Ectodermal cell (in vitro differentiated cells): Measurements from ENCODE around the gene NDUFV1.

ENCODE experiments used
- H3K27ac ChIP-seq: 2 replicates; pipeline ENCODE4 v1.7.0; 2013; ENCODE audit warnings: mild to moderate bottlenecking, low read depth, low read length; ENCODE audit not compliant: insufficient read depth, poor library complexity, severe bottlenecking
- H3K27me3 ChIP-seq: 2 replicates; pipeline ENCODE4 v1.7.0; 2013; ENCODE audit warnings: mild to moderate bottlenecking, low read length; ENCODE audit not compliant: insufficient read depth, control insufficient read depth, poor library complexity, severe bottlenecking
- H3K36me3 ChIP-seq: one replicate; pipeline ENCODE4 v1.7.0; 2013; ENCODE audit warnings: low read length; ENCODE audit not compliant: control insufficient read depth, insufficient read depth
- H3K4me1 ChIP-seq: one replicate; pipeline ENCODE4 v1.7.0; 2013; ENCODE audit warnings: low read length; ENCODE audit not compliant: control insufficient read depth, insufficient read depth
- H3K4me3 ChIP-seq: 2 replicates; pipeline ENCODE4 v1.7.0; 2013; ENCODE audit warnings: low read depth, low read length, control low read depth; ENCODE audit not compliant: insufficient read depth
- H3K9me3 ChIP-seq: 2 replicates; pipeline ENCODE4 v1.7.0; 2013; ENCODE audit warnings: mild to moderate bottlenecking, low read length, moderate library complexity; ENCODE audit not compliant: control insufficient read depth
- WGBS, 2 experiments: methylation state at CpG; one replicate each; pipeline ENCODE4 v1.1.7; 2013; ENCODE audit warnings: missing lambda C conversion rate in 2 of 2; 5-methylcytosine and 5-hydroxymethylcytosine counted together

Gene NDUFV1

DNA sequence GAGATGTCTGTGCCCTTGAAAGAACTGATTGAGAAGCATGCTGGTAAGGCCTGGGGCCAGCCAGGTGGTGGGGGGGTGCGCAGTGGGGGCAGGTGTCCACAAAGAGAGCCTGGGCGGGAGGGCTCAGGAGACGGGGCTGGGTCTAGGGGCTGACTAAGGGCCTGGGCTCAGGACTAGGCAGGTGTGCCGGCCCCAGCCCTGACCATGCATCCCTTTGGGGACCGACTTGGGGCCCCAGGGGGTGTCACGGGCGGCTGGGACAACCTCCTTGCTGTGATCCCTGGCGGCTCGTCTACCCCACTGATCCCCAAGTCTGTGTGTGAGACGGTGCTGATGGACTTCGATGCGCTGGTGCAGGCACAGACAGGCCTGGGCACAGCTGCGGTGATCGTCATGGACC is 4.4 kb downstream of the NDUFV1 start:
- Histone ChIP-seq H3K27me3 (peaks cover 2% of the 10 kb centered on the region), H3K27ac (no peak overlapping the region), H3K4me1 (peaks cover 10% of the 10 kb centered on the region), H3K9me3 (no peaks in the 10 kb centered on the region), H3K4me3 (no peak overlapping the region), H3K36me3 (peaks cover 16% of the 10 kb centered on the region)
- 93 to 96% methylated on average over 14 of the region's 14 CpGs for WGBS, 2 experiments

DNA sequence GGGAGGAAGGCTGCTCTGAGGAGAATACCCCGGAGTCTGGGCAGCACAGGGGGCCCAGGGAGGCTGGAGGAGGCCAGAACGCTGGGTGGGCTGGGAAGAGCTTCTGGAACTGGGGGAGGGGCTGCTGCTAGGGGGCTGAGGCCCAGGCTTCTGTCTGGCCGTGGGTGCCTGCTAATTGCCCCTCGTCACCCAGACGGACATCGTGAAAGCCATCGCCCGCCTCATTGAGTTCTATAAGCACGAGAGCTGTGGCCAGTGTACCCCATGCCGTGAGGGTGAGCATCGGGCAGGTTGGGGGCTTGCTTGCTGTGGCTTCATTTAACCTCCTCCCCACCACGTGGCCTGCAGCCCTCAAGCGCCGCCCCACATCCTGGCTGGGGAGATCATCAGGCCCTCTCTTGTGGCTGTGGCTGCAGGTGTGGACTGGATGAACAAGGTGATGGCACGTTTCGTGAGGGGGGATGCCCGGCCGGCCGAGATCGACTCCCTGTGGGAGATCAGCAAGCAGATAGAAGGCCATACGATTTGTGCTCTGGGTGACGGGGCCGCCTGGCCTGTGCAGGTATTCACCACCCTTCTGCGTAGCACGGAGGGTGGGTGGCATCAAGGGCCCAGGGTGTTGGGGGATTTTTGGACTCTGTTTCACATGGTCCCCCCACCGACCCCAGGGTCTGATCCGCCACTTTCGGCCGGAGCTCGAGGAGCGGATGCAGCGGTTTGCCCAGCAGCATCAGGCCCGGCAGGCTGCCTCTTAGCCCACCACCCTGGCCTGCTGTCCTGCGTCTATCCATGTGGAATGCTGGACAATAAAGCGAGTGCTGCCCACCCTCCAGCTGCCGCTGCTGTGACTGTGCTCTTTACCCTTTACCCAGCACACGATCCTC is 5.2 kb downstream of the NDUFV1 start:
- Histone ChIP-seq H3K36me3 (peaks cover 16% of the 10 kb centered on the region), H3K4me1 (peaks cover 14% of the 10 kb centered on the region), H3K27ac (no peak overlapping the region), H3K4me3 (no peak overlapping the region), H3K9me3 (no peaks in the 10 kb centered on the region), H3K27me3 (no peaks in the 10 kb centered on the region)
- WGBS, 2 experiments = 95% methylated on average over 37 of the region's 37 CpGs

DNA sequence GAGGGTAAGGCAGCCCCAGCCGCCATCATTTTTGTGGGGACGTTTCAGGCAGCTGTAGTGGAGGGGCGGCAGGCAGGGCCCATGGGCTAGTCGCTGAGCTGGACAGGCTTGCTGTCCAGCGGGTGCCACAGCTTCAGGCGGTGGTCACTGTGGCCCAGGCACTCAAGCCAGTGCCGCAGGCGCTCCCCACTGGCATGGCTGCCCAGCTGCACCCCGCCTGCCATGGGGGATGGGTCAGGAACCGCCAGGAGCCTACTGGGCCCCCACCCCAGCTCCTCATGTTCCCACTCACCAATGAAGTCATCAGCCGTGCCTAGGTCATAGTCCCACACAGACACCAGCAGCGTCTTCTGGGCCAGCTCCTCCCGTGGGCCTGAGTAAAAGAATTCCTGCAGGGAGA is 6.0 kb downstream of the NDUFV1 start:
- Histone ChIP-seq H3K4me1 (peaks cover 17% of the 10 kb centered on the region), H3K4me3 (no peak overlapping the region), H3K27ac (no peak overlapping the region), H3K9me3 (no peaks in the 10 kb centered on the region), H3K36me3 (peaks cover 16% of the 10 kb centered on the region), H3K27me3 (no peaks in the 10 kb centered on the region)
- WGBS, 2 experiments = 94 to 95% methylated on average over 13 of the region's 13 CpGs

DNA sequence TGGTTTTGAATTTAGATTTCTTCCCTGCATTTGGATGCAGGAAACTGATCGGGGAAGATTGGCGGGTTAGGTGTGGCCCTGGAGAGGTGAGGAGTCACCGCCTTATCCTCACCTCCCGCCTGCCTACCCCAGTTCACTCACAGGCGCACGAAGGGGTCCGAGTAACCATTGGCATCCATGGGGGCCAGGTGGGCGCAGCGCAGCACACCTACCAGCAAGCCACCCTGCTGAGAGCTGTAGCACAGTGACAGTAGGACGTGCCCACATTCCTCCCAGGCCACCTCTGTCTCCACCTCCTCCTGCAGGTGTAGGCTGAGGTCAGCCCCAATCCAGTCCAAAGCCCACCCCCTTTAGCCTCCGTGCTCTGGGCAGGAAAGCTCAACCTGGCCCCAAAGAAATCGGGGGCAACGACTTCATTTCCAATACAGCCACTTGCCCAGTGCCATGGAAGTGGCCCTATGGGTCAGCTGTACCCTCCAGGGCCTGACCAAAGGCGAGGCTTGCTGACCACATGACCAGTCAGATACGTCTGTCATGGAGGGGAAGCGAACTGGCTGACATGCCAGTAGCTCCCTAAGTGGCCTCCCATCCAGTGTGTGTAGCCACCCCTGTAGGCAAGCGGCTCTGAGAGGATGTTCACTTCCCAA is 6.7 kb downstream of the NDUFV1 start:
- no peak overlapping the region for H3K27ac ChIP-seq
- peaks cover 16% of the 10 kb centered on the region for H3K36me3 ChIP-seq
- no peaks in the 10 kb centered on the region for H3K27me3 ChIP-seq
- H3K4me1 ChIP-seq = peaks cover 17% of the 10 kb centered on the region
- H3K4me3 ChIP-seq = no peak overlapping the region
- H3K9me3 ChIP-seq = no peaks in the 10 kb centered on the region
- 90 to 91% methylated on average over 17 of the region's 17 CpGs for WGBS, 2 experiments

DNA sequence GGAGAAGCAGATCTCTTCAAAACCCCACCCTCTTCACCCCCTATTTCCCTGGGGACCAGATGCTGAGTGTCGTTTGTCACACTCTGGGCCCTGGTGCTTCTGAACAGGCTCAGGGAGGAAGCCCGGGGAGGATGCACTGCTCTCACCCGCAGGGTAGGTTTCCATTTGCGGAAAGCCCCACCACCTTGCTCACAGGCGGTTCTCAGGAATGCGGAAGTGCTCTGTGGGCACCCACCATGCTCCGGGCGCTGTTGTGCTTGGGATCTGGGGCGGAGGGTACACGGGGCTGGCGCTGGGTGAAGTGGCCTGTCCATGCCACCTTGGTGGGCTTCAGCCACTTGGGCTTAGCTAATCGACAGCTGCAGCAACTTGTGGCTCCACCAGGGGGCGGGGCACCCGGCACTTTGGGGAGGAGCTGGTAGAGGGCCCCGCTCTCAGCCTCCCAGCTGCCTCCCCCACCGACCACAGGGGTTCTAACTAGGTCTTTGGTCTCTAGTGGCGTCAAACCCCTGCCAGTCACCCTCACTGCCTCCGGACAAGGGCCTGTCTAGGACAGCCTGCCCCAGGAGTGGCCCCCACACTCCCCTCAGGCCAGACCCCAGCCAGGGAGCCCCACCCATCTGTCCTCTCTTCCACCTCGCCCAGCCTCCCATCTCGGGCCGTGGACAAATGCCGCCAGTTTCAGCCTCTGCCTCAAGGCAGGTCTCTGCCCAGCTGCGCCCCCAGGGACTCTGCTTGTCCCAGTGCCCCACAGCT is 7.4 kb downstream of the NDUFV1 start:
- Histone ChIP-seq H3K36me3 (peaks cover 12% of the 10 kb centered on the region), H3K4me1 (peaks cover 17% of the 10 kb centered on the region), H3K27ac (no peak overlapping the region), H3K27me3 (no peaks in the 10 kb centered on the region), H3K9me3 (no peaks in the 10 kb centered on the region), H3K4me3 (no peak overlapping the region)
- WGBS, 2 experiments = 47 to 50% methylated on average over 23 of the region's 23 CpGs

DNA sequence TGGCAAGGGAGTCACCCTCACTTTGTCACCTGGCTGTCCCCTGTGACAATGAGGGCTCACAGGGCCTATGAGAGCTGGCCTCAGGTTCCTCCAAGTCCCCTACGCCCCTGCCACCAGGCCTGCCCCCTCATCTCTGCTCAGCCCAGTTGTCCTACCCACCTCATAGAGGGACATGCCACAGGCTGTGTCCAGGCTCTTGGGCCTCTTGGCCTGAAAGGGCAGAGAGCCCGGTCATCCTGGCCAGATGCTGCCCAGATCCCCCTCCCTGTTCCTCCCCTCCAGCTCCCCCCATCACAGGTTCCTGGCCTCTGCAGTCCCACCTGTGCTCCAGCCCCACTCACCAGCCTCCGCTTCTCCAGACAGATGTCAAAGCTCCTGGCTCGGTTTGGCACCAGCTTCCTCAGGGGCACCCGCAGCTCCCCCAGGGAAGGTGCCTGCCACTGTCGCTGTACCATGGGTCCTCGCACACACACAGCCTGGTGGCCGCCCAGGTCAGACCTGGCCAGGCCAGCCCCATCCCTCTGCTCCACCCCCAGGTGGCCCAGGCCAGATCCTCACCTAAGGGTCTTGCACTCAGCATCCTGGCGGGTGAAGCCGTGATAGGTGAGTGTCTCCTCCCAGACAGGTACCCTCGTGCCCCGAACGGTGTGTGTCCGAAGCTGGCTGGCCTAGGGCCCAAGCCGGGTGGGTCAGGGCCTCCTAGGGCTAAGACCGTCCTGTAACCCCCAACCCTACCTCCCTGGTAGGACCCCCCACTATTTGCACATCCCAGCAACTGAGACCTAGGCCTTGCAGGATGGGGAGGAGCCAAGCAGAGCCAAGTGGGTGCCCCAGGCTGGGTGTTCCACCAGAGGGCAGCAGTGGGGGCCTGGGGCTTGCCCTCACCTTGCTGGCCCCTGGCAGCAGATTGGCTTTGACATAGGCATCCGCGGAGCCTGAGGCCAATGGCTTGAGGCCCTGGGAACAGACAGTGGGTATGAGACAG is 8.3 kb downstream of the NDUFV1 start:
- Histone ChIP-seq H3K27me3 (no peaks in the 10 kb centered on the region), H3K4me3 (no peak overlapping the region), H3K36me3 (peaks cover 7% of the 10 kb centered on the region), H3K27ac (no peak overlapping the region), H3K4me1 (peaks cover 17% of the 10 kb centered on the region), H3K9me3 (no peaks in the 10 kb centered on the region)
- 92 to 95% methylated on average over 18 of the region's 18 CpGs for WGBS, 2 experiments

DNA sequence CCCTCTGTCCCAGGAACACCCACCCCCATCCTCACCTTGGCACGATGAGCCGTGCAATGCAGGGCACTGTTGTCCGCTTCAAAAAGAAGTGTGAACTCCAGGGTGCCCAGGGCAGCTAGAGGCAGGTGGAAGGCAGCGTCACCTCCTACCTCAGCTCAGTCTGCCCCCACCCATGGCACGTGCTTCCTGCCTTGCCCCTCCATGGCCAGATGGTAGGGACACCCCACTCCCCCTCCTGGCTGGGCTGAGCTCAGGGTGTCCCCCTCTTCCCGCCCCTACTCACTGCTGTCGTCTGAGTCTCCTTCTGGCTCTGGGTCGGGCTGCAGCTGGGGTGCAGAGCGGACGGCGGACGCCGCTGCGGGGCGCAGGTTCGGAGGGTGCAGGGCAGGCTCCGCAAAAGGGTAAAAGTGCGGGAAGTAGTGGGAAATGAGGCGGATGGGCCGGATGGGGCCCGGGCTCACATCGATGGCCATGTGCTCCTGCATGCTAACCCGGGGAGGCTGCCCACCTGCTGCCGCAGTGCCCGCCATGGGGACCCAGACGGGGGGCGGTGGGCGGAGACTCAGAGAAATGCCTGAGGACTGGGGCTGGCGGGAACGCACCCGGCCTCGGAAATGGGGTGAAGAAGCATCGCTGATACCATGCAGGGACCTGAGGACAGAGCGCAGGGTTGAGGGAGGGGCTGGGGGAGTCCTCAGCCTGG is 9.1 kb downstream of the NDUFV1 start:
- Histone ChIP-seq H3K4me3 (no peak overlapping the region), H3K27me3 (no peaks in the 10 kb centered on the region), H3K27ac (no peak overlapping the region), H3K4me1 (peaks cover 17% of the 10 kb centered on the region), H3K9me3 (no peaks in the 10 kb centered on the region), H3K36me3 (no peaks in the 10 kb centered on the region)
- WGBS, 2 experiments = 73 to 81% methylated on average over 32 to 34 of the region's 34 CpGs

DNA sequence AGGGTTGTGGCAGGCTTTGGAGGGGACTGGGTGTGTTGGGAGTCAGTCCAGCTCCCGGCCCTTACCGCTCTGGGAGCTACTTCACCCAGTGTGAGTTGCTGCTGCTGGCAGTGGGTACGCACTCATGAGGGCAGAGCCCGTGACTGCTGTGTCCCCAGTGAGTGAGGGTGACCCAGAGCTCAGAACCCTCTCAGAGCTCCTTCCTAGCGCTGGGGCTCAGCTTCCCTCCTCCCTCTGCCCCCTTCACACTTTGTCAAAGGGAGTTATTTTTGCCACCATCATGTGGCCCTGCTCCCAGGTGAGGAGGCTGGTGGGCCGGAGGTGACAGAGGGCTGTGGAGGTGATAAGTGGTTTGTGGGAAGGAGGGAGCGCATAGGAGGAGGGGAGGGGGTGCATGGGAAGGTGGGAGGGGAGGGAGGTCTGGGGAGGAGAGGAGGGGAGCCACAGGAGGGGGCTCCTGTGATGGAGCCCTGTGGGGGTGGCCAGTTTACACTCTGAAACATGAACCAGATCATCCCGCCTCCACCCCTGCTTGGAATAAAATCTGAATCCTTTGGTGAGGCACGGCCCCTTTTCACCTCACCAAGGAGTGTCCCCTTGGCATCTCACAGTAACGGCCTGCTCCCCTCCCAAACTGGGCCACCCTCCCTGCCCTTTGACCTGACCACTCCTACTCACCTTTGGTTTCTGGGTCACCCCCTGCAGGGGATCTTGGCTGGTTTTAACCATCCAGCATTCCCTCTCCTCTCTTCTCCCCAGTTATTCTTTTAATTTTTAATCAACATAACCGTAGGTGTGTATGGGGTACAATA is 9.9 kb downstream of the NDUFV1 start:
- no peaks in the 10 kb centered on the region for H3K9me3 ChIP-seq
- H3K27ac ChIP-seq = no peak overlapping the region
- no peaks in the 10 kb centered on the region for H3K27me3 ChIP-seq
- WGBS, 2 experiments = 51 to 54% methylated on average over 11 of the region's 11 CpGs
- no peaks in the 10 kb centered on the region for H3K36me3 ChIP-seq
- H3K4me3 ChIP-seq = no peak overlapping the region
- peaks cover 17% of the 10 kb centered on the region for H3K4me1 ChIP-seq
